ENCODE measurements around the gene LRP8. TPM values are rescaled to one million over a fixed set of nuclear protein-coding genes. Genes with fewer than 3 reads are reported as not detected.

LRP8 gene
- total RNA-seq, 6 experiments from 2014 or later: 0.21 to 1.2 (median 0.56) TPM

- intact Hi-C loops (cut with DNase I): no loop called here
- Histone ChIP-seq H3K9me3 (no peaks in the 10 kb centered on the region), H3K36me3 (no peaks in the 10 kb centered on the region), H3K4me1 (no peaks in the 10 kb centered on the region), H3K27ac (no peak overlapping the region), H3K27me3 (no peaks in the 10 kb centered on the region), H3K4me3 (no peak overlapping the region)
- ATAC-seq (peak in 1 of 4 donors; percentile 13), DNase-seq (peak in 2 of 3 donors; percentile 23 to 51)
- no peak for TF ChIP-seq POLR2A (IDR thresholded peaks at IDR 0.05)
- WGBS (ENCODE audit: insufficient coverage, low coverage, low lambda C conversion rate, missing lambda C conversion rate): 73% methylated on average over 2 of the region's 9 CpGs
Observed at GRCh38 chr1:53362851-53363642, 35.2 kb upstream of the LRP8 start.

- H3K36me3 ChIP-seq: no peaks in the 10 kb centered on the region
- H3K9me3 ChIP-seq: no peaks in the 10 kb centered on the region
- no peaks in the 10 kb centered on the region for H3K4me1 ChIP-seq
- no peak overlapping the region for H3K27ac ChIP-seq
- H3K4me3 ChIP-seq: no peak overlapping the region
- ATAC-seq (no peak), DNase-seq (peak in 1 of 3 donors; percentile 5)
- 53% methylated on average over 2 of the region's 2 CpGs for WGBS (ENCODE audit: insufficient coverage, low coverage, low lambda C conversion rate, missing lambda C conversion rate)
- H3K27me3 ChIP-seq: no peaks in the 10 kb centered on the region
- TF ChIP-seq CTCF (IDR thresholded peaks at IDR 0.05): no peak
- no peak for TF ChIP-seq POLR2A (IDR thresholded peaks at IDR 0.05)
- intact Hi-C loops (cut with DNase I): no loop called here
Observed at GRCh38 chr1:53362270-53362669, 34.4 kb upstream of the LRP8 start.

- H3K36me3 ChIP-seq: no peaks in the 10 kb centered on the region
- DNase-seq (peak in 2 of 3 donors; percentile 37 to 49), ATAC-seq (peak in 3 of 4 donors; percentile 32 to 67 (median 51))
- H3K4me1 ChIP-seq: no peaks in the 10 kb centered on the region
- no peaks in the 10 kb centered on the region for H3K9me3 ChIP-seq
- H3K27ac ChIP-seq: no peak overlapping the region
- H3K27me3 ChIP-seq: no peaks in the 10 kb centered on the region
- no peak overlapping the region for H3K4me3 ChIP-seq
- TF ChIP-seq POLR2A (IDR thresholded peaks at IDR 0.05) (no peak), CTCF (IDR thresholded peaks at IDR 0.05) (no peak)
- 80% methylated on average over 3 of the region's 3 CpGs for WGBS (ENCODE audit: insufficient coverage, low coverage, low lambda C conversion rate, missing lambda C conversion rate)
- intact Hi-C loops (cut with DNase I): no loop called here
Observed at GRCh38 chr1:53361541-53361961, 33.7 kb upstream of the LRP8 start.

GRCh38 chr1:53359934-53360276 is 32.0 kb upstream of the LRP8 start:
- Histone ChIP-seq H3K36me3 (no peaks in the 10 kb centered on the region), H3K9me3 (no peaks in the 10 kb centered on the region), H3K4me1 (no peaks in the 10 kb centered on the region), H3K4me3 (no peak overlapping the region), H3K27me3 (no peaks in the 10 kb centered on the region), H3K27ac (no peak overlapping the region)
- intact Hi-C loops (cut with DNase I): no loop called here
- no peak for ATAC-seq
- WGBS (ENCODE audit: insufficient coverage, low coverage, low lambda C conversion rate, missing lambda C conversion rate): 29% methylated on average over 2 of the region's 2 CpGs
- TF ChIP-seq CTCF (IDR thresholded peaks at IDR 0.05): no peak
- no peak for TF ChIP-seq POLR2A (IDR thresholded peaks at IDR 0.05)
- peak in 1 of 3 donors; percentile 14 for DNase-seq

GRCh38 chr1:53359225-53359933 is 31.5 kb upstream of the LRP8 start:
- Histone ChIP-seq H3K36me3 (no peaks in the 10 kb centered on the region), H3K9me3 (no peaks in the 10 kb centered on the region), H3K27ac (no peak overlapping the region), H3K27me3 (no peaks in the 10 kb centered on the region), H3K4me1 (no peaks in the 10 kb centered on the region), H3K4me3 (no peak overlapping the region)
- 75% methylated on average over 2 of the region's 4 CpGs for WGBS (ENCODE audit: insufficient coverage, low coverage, low lambda C conversion rate, missing lambda C conversion rate)
- ATAC-seq (peak in 1 of 4 donors; percentile 13), DNase-seq (peak in 2 of 3 donors; percentile 15 to 31)
- intact Hi-C loops (cut with DNase I): no loop called here
- TF ChIP-seq POLR2A (IDR thresholded peaks at IDR 0.05) (no peak), CTCF (IDR thresholded peaks at IDR 0.05) (no peak)
